Gastrocnemius medialis (tissue), 4 donors: ENCODE results near the gene ANKS6.

Experiments used
- CTCF ChIP-seq, 5 experiments: fragments of 450-650 bp in 3 of 5; fragments of 200-600 bp in 2 of 5; sonication (generic) in 2 of 5; IDR thresholded peaks in 4 of 5; conservative IDR thresholded peaks in 1 of 5; 1 replicate in 4 of 5; 2 replicates in 1 of 5; pipeline ENCODE4 v1.5.1; 2016 to 2019; ENCODE audit warnings: antibody characterized with exemption in 5 of 5, mild to moderate bottlenecking in 3 of 5, moderate library complexity in 3 of 5
- POLR2A ChIP-seq, 2 donors: fragments of 450-650 bp; IDR thresholded peaks; one replicate each; pipeline ENCODE4 v1.6.1; 2017; ENCODE audit warnings: antibody characterized with exemption in 2 of 2, mild to moderate bottlenecking in 2 of 2, moderate library complexity in 2 of 2

DNA sequence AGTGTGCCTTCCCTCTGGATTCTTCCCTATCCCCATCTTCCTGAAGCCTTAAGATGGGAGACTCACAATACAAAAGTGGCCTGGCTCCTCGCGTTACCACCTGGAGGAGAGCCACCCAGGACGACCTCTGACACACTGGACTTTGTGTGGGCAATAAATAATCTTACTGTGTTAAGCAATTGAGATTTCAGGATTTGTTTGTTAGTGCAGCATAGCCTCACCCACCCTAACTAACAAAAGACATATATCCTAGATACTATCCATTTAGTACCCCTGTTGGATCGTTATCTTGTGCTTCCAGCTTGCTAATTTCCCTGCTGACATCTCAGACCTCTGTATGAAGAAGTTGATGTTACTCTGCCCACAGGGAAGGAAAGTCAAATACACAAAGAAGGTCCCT lies 95.6 kb downstream of the ANKS6 start:
- TF ChIP-seq CTCF (IDR thresholded peaks at IDR 0.05 in 4 of 5, conservative IDR thresholded peaks at IDR 0.05 in 1 of 5) (no peak), POLR2A (IDR thresholded peaks at IDR 0.05) (no peak)
